GM12874 (cell line): ENCODE data around the gene AURKB.

ENCODE experiments used
- CTCF ChIP-seq: IDR thresholded peaks from 2 replicates; pipeline ENCODE4 v1.5.1; 2011; ENCODE audit warnings: low read depth, mild to moderate bottlenecking, control low read depth, low read length, moderate library complexity; ENCODE audit not compliant: insufficient read depth

Gene AURKB

GRCh38 chr17:8223356-8224126, 13.2 kb upstream of the AURKB start:
- peak; percentile 50 for TF ChIP-seq CTCF

DNA sequence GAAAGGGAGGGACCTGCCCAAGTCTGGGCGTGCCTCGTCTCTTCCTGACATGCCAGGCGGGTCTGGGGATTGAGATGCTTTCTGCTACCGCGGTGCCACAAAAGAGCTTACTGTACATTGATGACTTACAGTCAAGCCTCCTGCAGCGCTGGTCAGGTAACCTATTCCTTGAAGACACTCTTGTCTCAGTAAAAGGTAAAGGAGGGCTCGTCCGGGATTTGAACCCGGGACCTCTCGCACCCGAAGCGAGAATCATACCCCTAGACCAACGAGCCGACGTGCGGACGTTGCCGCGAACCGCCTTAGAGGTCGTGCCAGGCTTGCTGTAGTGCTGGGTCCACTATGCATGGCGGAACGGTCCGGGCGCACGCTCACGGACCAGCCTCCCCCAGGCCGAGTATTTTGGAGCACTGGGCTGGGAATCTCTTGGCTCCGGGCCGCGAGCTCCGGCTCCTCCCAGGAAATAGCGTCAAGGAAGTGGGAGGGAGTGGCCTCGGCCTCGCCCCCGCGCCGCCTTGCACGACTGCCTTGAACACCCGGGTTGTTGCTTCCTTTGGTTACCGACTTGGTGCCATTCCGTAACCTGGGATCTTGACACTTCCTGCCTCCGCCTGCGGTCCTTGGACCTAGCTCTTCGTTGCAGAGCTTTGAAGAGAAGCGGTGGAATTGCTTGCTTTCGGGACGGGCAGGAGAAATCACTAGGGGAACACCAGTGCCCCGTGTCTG, 12.4 kb upstream of the AURKB start:
- no peak for TF ChIP-seq CTCF

GRCh38 chr17:8222380-8222629, 11.9 kb upstream of the AURKB start:
- TF ChIP-seq CTCF: no peak

DNA sequence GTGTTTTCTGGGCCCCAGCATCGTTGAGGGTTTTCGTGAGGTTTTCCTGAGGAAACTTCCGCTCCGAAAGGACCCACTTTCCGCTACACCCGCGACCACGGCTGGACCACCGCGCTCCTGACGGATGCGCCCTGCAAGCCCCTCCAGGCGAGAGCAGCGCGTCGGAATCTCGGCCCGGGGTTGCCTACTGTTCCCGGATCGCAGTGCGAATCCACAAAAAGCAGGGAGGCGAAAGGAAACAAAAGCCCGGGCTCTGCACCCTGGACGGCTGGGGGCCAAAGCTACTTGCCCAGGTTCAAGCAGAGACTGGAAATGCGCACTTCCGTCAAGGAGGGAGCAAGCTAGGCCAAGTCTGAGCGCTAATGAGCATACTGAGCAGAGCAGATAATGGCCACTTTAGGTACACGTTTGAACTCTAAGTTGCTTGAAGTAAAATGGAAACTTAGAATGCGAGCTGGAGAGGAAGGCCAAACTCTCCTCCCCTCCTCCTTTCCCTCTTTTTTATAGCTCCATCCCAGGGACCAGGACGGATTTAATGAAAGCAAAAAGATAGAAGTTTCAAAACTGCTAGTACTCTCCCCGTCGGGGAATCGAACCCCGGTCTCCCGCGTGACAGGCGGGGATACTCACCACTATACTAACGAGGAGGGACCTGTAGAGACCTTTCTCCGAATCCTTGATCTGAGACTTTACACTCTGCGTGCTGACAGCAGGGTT, 11.4 kb upstream of the AURKB start:
- no peak for TF ChIP-seq CTCF

DNA sequence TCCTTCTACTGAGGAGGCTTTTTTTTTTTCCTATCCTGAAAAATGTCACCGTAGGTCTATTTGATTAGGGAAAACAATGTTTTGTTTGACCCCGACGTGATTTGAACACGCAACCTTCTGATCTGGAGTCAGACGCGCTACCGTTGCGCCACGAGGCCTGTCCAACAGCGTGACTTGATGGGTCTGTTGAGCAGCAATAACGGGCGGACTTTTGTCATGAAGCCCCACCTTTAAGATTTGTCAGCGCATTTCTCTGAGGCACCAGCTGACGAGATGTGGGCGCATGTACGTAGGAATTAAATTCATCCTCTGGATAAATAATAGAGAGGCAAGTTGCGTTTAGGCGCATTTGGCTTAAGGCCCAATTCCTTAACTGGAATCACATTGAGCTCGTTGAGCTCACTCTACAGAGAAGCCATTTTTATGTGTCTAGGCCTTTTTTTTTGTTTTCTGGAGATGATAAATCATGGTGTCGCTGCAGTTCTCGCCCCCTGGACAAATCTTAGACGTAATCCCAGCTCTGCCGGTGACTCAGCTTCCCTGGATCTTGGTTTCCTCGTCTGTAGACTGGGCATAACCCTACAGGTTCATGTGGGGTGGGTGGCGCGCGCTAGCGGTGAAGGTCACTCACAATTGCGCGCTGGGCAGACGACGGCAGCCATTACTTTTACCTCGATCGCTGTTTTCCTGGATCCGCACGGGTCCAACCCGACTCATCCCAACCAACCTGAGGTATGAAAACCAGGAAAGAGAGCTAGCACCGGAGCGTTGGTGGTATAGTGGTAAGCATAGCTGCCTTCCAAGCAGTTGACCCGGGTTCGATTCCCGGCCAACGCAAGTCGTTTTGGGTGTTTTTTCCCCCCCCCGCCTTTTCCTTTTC, 10.6 kb upstream of the AURKB start:
- no peak for TF ChIP-seq CTCF

DNA sequence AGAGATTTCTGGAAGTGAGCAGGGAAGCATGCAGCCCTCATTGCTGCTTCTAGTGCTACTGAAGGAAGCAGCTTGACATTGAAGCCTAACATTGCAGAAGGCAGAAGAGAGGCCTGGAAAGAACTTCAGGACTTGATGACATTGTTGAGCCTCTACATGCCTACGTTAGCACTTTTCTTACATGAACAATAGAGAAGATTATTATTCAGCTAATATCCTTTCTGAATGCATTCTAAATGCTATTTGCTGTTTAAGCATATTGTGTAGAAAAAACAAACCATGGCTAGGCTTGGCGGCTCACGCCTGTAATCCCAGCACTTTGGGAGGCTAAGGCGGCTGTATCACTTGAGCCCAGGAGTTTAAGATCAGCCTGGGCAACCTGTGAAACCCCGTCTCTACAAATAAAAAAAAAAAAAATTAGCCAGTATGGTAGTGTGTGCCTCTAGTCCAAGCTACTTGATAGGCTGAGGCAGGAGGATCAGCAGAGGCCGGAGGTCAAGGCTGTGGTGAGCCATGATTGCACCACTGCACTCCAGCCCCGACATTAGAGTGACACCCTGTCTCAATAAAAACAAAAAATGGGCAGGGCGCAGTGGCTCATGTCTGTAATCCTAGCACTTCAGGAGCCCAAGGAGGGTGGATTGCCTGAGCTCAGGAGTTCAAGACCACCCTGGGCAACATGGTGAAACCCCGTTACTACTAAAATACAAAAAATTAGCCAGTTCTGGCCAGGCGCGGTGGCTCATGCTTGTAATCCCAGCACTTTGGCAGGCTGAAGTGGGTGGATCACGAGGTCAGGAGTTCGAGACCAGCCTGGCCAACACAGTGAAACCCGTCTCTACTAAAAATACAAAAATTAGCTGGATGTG, 2.2 kb upstream of the AURKB start:
- TF ChIP-seq CTCF: no peak
